GM21723 (cell line): ENCODE data around the gene RFX7.

Source experiments
- ATAC-seq: cut with Tn5 transposase; IDR thresholded peaks from one replicate; pipeline ENCODE4 v1.9.1; 2021; ENCODE audit warnings: mild to moderate bottlenecking, moderate library complexity; ENCODE audit not compliant: unreplicated experiment

Gene RFX7

GRCh38 chr15:56052395-56053045, 191.2 kb downstream of the RFX7 start:
- ATAC-seq, result no peak

GRCh38 chr15:56051676-56052075, 192.0 kb downstream of the RFX7 start:
- ATAC-seq, result no peak

- no peak for ATAC-seq
Observed at GRCh38 chr15:56049577-56049976, 194.1 kb downstream of the RFX7 start.

- no peak for ATAC-seq
Observed at GRCh38 chr15:56047354-56047753, 196.3 kb downstream of the RFX7 start.

- ATAC-seq, result no peak
Observed at GRCh38 chr15:56045068-56045748, 198.5 kb downstream of the RFX7 start.

- ATAC-seq, result no peak
Observed at GRCh38 chr15:56042982-56043980, 200.4 kb downstream of the RFX7 start.

GRCh38 chr15:56042498-56042897, 201.2 kb downstream of the RFX7 start:
- ATAC-seq, result no peak

GRCh38 chr15:56042031-56042430, 201.6 kb downstream of the RFX7 start:
- no peak for ATAC-seq

GRCh38 chr15:56040081-56041035, 203.3 kb downstream of the RFX7 start:
- ATAC-seq, result no peak

- ATAC-seq, result no peak
Observed at GRCh38 chr15:56038707-56039106, 205.0 kb downstream of the RFX7 start.

- ATAC-seq, result no peak
Observed at GRCh38 chr15:56038015-56038414, 205.7 kb downstream of the RFX7 start.
